WTC11 (cell line): ENCODE data around the gene DDX11. TPM values are rescaled to one million over a fixed set of nuclear protein-coding genes. Genes with fewer than 3 reads are reported as not detected.

Source experiments
- ATAC-seq: fragments of 200-7000 bp; cut with Tn5 transposase; 2 replicates; pipeline ENCODE4 v1.10.0; 2021; ENCODE audit warnings: mild to moderate bottlenecking, moderate library complexity
- CTCF ChIA-PET: fragments of 300-600 bp; sonication (Branson Sonifier 250); formaldehyde crosslinking; loops from one replicate; lab custom pipeline; 2021; ENCODE audit warnings: antibody characterized with exemption; lab: Charles Lee
- POLR2A ChIA-PET: fragments of 350-600 bp; sonication (Branson Sonifier 250); formaldehyde crosslinking; loops from one replicate; lab custom pipeline; 2021; ENCODE audit warnings: antibody characterized with exemption; lab: Charles Lee
- DNase-seq: peaks from one replicate; pipeline ENCODE4 v3.0.0; 2021; ENCODE audit warnings: low spot score
- H3K27ac Mint-ChIP-seq: 2 replicates; pipeline ENCODE4 v1.8.0; 2021; ENCODE audit warnings: mixed read lengths
- H3K27me3 Mint-ChIP-seq: 2 replicates; pipeline ENCODE4 v1.8.0; 2021; ENCODE audit warnings: low read depth, mild to moderate bottlenecking, moderate library complexity, mixed read lengths
- H3K36me3 Mint-ChIP-seq: 2 replicates; pipeline ENCODE4 v1.8.0; 2021; ENCODE audit warnings: mixed read lengths
- H3K4me1 Mint-ChIP-seq: 2 replicates; pipeline ENCODE4 v1.8.0; 2022; ENCODE audit warnings: mixed read lengths
- H3K4me3 Mint-ChIP-seq: 2 replicates; pipeline ENCODE4 v1.8.0; 2021; ENCODE audit warnings: mild to moderate bottlenecking, moderate library complexity, mixed read lengths
- H3K9me3 Mint-ChIP-seq: 2 replicates; pipeline ENCODE4 v1.8.0; 2021; ENCODE audit warnings: mixed read lengths
- E2F5 ChIP-seq: sonication (generic); formaldehyde crosslinking; IDR thresholded peaks from 2 replicates; pipeline ENCODE4 v1.8.1; 2022; ENCODE audit warnings: mild to moderate bottlenecking, moderate library complexity, missing genetic modification reagents
- ERG ChIP-seq: fragments of 250-450 bp; sonication (Bioruptor Pico); IDR thresholded peaks from 2 replicates; pipeline ENCODE4 v1.8.0; 2021; ENCODE audit warnings: mild to moderate bottlenecking
- ESRRA ChIP-seq: sonication (generic); formaldehyde crosslinking; IDR thresholded peaks from 2 replicates; pipeline ENCODE4 v1.8.1; 2022; ENCODE audit warnings: mild to moderate bottlenecking, missing genetic modification reagents, borderline replicate concordance
- FOXP4 ChIP-seq: sonication (generic); formaldehyde crosslinking; IDR thresholded peaks from 2 replicates; pipeline ENCODE4 v1.8.0; 2022; ENCODE audit warnings: mild to moderate bottlenecking, missing genetic modification reagents
- GTF2I ChIP-seq: fragments of 250-450 bp; sonication (Bioruptor Pico); conservative IDR thresholded peaks from 2 replicates; pipeline ENCODE4 v1.4.0; 2021; ENCODE audit warnings: mild to moderate bottlenecking
- IRF1 ChIP-seq: sonication (generic); formaldehyde crosslinking; IDR thresholded peaks from 2 replicates; pipeline ENCODE4 v1.8.0; 2023; ENCODE audit warnings: missing genetic modification reagents
- JUN ChIP-seq: sonication (generic); formaldehyde crosslinking; IDR thresholded peaks from 2 replicates; pipeline ENCODE4 v1.8.0; 2023; ENCODE audit warnings: mild to moderate bottlenecking, missing genetic modification reagents
- MYBL2 ChIP-seq: sonication (generic); formaldehyde crosslinking; IDR thresholded peaks from 2 replicates; pipeline ENCODE4 v1.8.1; 2023; ENCODE audit warnings: mild to moderate bottlenecking, moderate library complexity, missing genetic modification reagents
- NR2C2 ChIP-seq: sonication (generic); formaldehyde crosslinking; IDR thresholded peaks from 2 replicates; pipeline ENCODE4 v1.8.0; 2022; ENCODE audit warnings: mild to moderate bottlenecking, missing genetic modification reagents
- NR3C1 ChIP-seq: sonication (generic); formaldehyde crosslinking; conservative IDR thresholded peaks from 2 replicates; pipeline ENCODE4 v1.8.1; 2023; ENCODE audit warnings: low read depth, mild to moderate bottlenecking, missing genetic modification reagents
- PRRX2 ChIP-seq: fragments of 250-450 bp; sonication (Bioruptor Pico); IDR thresholded peaks from 2 replicates; pipeline ENCODE4 v1.8.0; 2021; ENCODE audit warnings: mild to moderate bottlenecking
- SMAD4 ChIP-seq: sonication (generic); formaldehyde crosslinking; IDR thresholded peaks from 2 replicates; pipeline ENCODE4 v1.8.0; 2022; ENCODE audit warnings: mild to moderate bottlenecking, missing genetic modification reagents
- SOX15 ChIP-seq: fragments of 250-450 bp; sonication (Bioruptor Pico); IDR thresholded peaks from 2 replicates; pipeline ENCODE4 v1.9.0; 2021; ENCODE audit warnings: mild to moderate bottlenecking
- TEAD1 ChIP-seq: sonication (generic); formaldehyde crosslinking; IDR thresholded peaks from 2 replicates; pipeline ENCODE4 v1.8.0; 2022; ENCODE audit warnings: mild to moderate bottlenecking, missing genetic modification reagents
- USF2 ChIP-seq: sonication (generic); formaldehyde crosslinking; IDR thresholded peaks from 2 replicates; pipeline ENCODE4 v1.8.1; 2023; ENCODE audit warnings: mild to moderate bottlenecking, missing genetic modification reagents, moderate library complexity
- ZBTB43 ChIP-seq: sonication (generic); formaldehyde crosslinking; IDR thresholded peaks from 2 replicates; pipeline ENCODE4 v1.8.1; 2023; ENCODE audit warnings: mild to moderate bottlenecking, missing genetic modification reagents
- ZMAT4 ChIP-seq: fragments of 250-450 bp; sonication (Bioruptor Pico); IDR thresholded peaks from 2 replicates; pipeline ENCODE4 v1.9.0; 2021; ENCODE audit warnings: mild to moderate bottlenecking
- ZNF232 ChIP-seq: sonication (generic); formaldehyde crosslinking; IDR thresholded peaks from 2 replicates; pipeline ENCODE4 v1.8.0; 2022; ENCODE audit warnings: mild to moderate bottlenecking, missing genetic modification reagents
- ZNF416 ChIP-seq: fragments of 250-450 bp; sonication (Bioruptor Pico); IDR thresholded peaks from 2 replicates; pipeline ENCODE4 v1.9.0; 2021; ENCODE audit warnings: mild to moderate bottlenecking, inconsistent platforms
- ZNF512 ChIP-seq: sonication (generic); formaldehyde crosslinking; IDR thresholded peaks from 2 replicates; pipeline ENCODE4 v1.8.1; 2022; ENCODE audit warnings: missing genetic modification reagents, borderline replicate concordance
- ZSCAN18 ChIP-seq: fragments of 250-450 bp; sonication (Bioruptor Pico); IDR thresholded peaks from 2 replicates; pipeline ENCODE4 v2.1.2; 2022; ENCODE audit warnings: mild to moderate bottlenecking, moderate library complexity
- total RNA-seq: library from RNA; stranded (reverse); gene quantifications from 3 replicates; pipeline ENCODE4 v1.2.3, GENCODE V29; 2021

Gene DDX11
- total RNA-seq, 1 experiment from 2014 or later = 219 TPM

- no peak for TF ChIP-seq ZNF416 (CRISPR knock-in tag)
- TF ChIP-seq, all 79 proteins: peak for 0
Observed at GRCh38 chr12:31029468-31029867, 44.2 kb upstream of the DDX11 start (continued).

GRCh38 chr12:31029916-31030562 lies 43.6 kb upstream of the DDX11 start:
- Mint-ChIP-seq H3K27ac (no peak overlapping the region), H3K4me3 (no peak overlapping the region), H3K4me1 (peaks cover 4% of the 10 kb centered on the region; the same call in 1 of the 2 replicates), H3K9me3 (peaks cover 23% of the 10 kb centered on the region), H3K36me3 (peaks cover 17% of the 10 kb centered on the region), H3K27me3 (no peaks in the 10 kb centered on the region)
- ChIA-PET POLR2A (no interaction called here), CTCF (no interaction called here)
- ATAC-seq (no peak), DNase-seq (no peak)
- no peak for TF ChIP-seq ERG (CRISPR knock-in tag)
- TF ChIP-seq ZMAT4 (CRISPR knock-in tag) = no peak
- TF ChIP-seq ZSCAN18 (CRISPR knock-in tag) = no peak
- no peak for TF ChIP-seq PRRX2
- no peak for TF ChIP-seq JUN
- no peak for TF ChIP-seq NR2C2 (CRISPR knock-in tag)
- TF ChIP-seq ZBTB43 = no peak

GRCh38 chr12:31031951-31032335 lies 41.7 kb upstream of the DDX11 start:
- Mint-ChIP-seq H3K4me3 (no peak overlapping the region), H3K27ac (no peak overlapping the region), H3K27me3 (no peaks in the 10 kb centered on the region), H3K4me1 (peaks cover 4% of the 10 kb centered on the region; the same call in 1 of the 2 replicates), H3K9me3 (peaks cover 8% of the 10 kb centered on the region), H3K36me3 (peaks cover 4% of the 10 kb centered on the region)
- POLR2A ChIA-PET = no interaction called here
- no peak for DNase-seq
- ATAC-seq = no peak
- CTCF ChIA-PET = interaction anchor here (1.0 kb wide), 1 partner anchor 184 kb away, joined by 3 read pairs; no protein-coding TSS in a partner anchor
- TF ChIP-seq NR3C1 (CRISPR knock-in tag) (no peak), ZNF512 (CRISPR knock-in tag) (no peak), ESRRA (no peak), TEAD1 (CRISPR knock-in tag) (no peak), GTF2I (CRISPR knock-in tag) (no peak), ZNF232 (CRISPR knock-in tag) (no peak), ERG (CRISPR knock-in tag) (no peak), SOX15 (no peak), FOXP4 (CRISPR knock-in tag) (no peak), SMAD4 (CRISPR knock-in tag) (no peak), IRF1 (CRISPR knock-in tag) (no peak), E2F5 (CRISPR knock-in tag) (no peak), MYBL2 (no peak), USF2 (CRISPR knock-in tag) (no peak)
